ENCODE measurements around the gene LEP.

GRCh38 chr7:128211626-128212025 is 29.5 kb upstream of the LEP start:
- no peak for TF ChIP-seq GABPA (IDR thresholded peaks at IDR 0.05; ENCODE audit: borderline replicate concordance, insufficient read depth, low read length)
- no peak for TF ChIP-seq SP4 (IDR thresholded peaks at IDR 0.05; ENCODE audit: low read length)
- TF ChIP-seq ATF2 (IDR thresholded peaks at IDR 0.05; ENCODE audit: low read length): no peak
- no peak for TF ChIP-seq RFX5 (IDR thresholded peaks at IDR 0.05; ENCODE audit: borderline replicate concordance, low read depth, low read length)
- no peak for TF ChIP-seq POLR2A (IDR thresholded peaks at IDR 0.05; ENCODE audit: control extremely low read depth in 1 of 2, low read depth in 2 of 2, low read length in 2 of 2)
- TF ChIP-seq CTCF (IDR thresholded peaks at IDR 0.05; ENCODE audit: control extremely low read depth in 1 of 3, insufficient read depth in 1 of 3, low read depth in 1 of 3, low read length in 3 of 3): no peak
- TF ChIP-seq YY1 (IDR thresholded peaks at IDR 0.05; ENCODE audit: low read depth, low read length): no peak
- no peak for TF ChIP-seq SRF (IDR thresholded peaks at IDR 0.05; ENCODE audit: low read depth, low read length)
- TF ChIP-seq POLR2AphosphoS5 (IDR thresholded peaks at IDR 0.05; ENCODE audit: low read depth, low read length): no peak
